Measurements from ENCODE around the gene MSH2. TPM values are rescaled to one million over a fixed set of nuclear protein-coding genes. Genes with fewer than 3 reads are reported as not detected.

Gene MSH2
- total RNA-seq, 1 experiment from 2014 or later = 8.7 TPM

DNA sequence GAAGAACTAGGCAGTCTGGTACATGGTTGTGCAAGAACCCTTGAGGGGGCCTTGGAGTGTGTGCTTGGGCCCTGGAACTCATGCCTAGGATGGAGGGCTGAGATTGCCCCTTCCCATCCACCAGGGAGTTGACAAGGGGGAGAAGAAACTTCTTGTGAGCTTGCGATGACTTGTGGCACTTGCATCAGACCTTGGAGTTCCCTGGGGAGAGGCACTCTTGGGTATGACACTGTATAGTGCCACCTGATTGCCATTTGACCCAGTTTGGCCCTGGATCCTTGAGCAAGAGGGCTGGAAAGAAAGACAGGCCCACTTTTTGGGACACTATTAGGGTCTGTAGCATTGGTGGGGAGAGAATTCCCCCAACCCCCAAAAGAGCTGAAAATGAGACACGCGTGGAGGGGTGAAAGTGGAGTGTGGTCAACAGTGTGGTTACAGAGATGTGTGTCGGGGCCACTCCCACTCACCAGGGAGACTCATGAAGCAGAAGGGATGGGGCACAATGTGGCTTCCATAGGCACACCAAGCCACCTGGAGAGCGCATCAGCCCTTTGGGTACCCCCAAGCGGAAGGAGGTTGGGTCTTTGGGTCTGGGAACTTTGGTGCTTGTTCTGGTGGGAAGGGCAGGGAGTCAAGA lies 101.3 kb downstream of the MSH2 start:
- H3K27me3 Mint-ChIP-seq (ENCODE audit: insufficient read depth, unreplicated experiment) = peaks cover 11% of the 10 kb centered on the region
- BruUV-seq (replicated peaks) = no TSS peak
- ChIA-PET CTCF (interaction anchor here (0.6 to 1.0 kb wide), 3 partner anchors 18 to 271 kb away, joined by 3 to 4 read pairs (median 3); no protein-coding TSS in a partner anchor), POLR2A (interaction anchor here (1.6 kb wide), 1 partner anchor 15 kb away, joined by 5 read pairs; no protein-coding TSS in a partner anchor)
- H3K4me1 Mint-ChIP-seq (ENCODE audit: insufficient read depth, unreplicated experiment) = no peaks in the 10 kb centered on the region
- TF ChIP-seq, protein P1, sequence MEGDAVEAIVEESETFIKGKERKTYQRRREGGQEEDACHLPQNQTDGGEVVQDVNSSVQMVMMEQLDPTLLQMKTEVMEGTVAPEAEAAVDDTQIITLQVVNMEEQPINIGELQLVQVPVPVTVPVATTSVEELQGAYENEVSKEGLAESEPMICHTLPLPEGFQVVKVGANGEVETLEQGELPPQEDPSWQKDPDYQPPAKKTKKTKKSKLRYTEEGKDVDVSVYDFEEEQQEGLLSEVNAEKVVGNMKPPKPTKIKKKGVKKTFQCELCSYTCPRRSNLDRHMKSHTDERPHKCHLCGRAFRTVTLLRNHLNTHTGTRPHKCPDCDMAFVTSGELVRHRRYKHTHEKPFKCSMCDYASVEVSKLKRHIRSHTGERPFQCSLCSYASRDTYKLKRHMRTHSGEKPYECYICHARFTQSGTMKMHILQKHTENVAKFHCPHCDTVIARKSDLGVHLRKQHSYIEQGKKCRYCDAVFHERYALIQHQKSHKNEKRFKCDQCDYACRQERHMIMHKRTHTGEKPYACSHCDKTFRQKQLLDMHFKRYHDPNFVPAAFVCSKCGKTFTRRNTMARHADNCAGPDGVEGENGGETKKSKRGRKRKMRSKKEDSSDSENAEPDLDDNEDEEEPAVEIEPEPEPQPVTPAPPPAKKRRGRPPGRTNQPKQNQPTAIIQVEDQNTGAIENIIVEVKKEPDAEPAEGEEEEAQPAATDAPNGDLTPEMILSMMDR (IDR thresholded peaks at IDR 0.05; ENCODE audit: unreplicated experiment) = no peak
- H3K36me3 Mint-ChIP-seq (ENCODE audit: insufficient read depth, unreplicated experiment) = peaks cover 1% of the 10 kb centered on the region
- peaks cover 14% of the 10 kb centered on the region for H3K9me3 Mint-ChIP-seq (ENCODE audit: unreplicated experiment)
- H3K4me3 Mint-ChIP-seq (ENCODE audit: unreplicated experiment) = no peak overlapping the region
- no peak for DNase-seq (ENCODE audit: unreplicated experiment)
- H3K27ac Mint-ChIP-seq (ENCODE audit: low read depth, unreplicated experiment) = no peak overlapping the region
- intact Hi-C loops (cut with micrococcal nuclease) = no loop called here

DNA sequence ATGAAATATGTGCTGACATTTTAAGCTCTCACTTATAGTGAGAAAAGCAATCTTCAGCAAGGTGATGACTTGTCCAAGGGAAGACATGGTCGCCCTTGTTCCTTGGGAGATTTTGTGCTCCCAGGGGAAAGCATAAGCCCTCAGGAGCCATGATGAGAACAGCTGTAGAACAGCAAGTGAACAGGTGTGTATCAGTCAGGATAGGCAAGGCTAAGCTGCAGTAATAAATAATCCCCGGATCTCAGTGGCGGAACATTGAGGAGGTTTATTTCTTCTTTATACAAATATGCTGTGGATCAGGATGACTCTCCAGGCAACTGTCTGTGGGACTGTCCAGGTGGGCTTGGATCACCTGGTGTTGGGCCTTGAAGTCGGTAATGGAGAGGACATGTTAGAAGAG lies 103.1 kb downstream of the MSH2 start:
- TF ChIP-seq, protein P1 (IDR thresholded peaks at IDR 0.05; ENCODE audit: unreplicated experiment) = no peak
- Mint-ChIP-seq H3K36me3 (ENCODE audit: insufficient read depth, unreplicated experiment) (no peaks in the 10 kb centered on the region), H3K27ac (ENCODE audit: low read depth, unreplicated experiment) (no peak overlapping the region), H3K4me1 (ENCODE audit: insufficient read depth, unreplicated experiment) (no peaks in the 10 kb centered on the region), H3K4me3 (ENCODE audit: unreplicated experiment) (no peak overlapping the region), H3K27me3 (ENCODE audit: insufficient read depth, unreplicated experiment) (peaks cover 11% of the 10 kb centered on the region), H3K9me3 (ENCODE audit: unreplicated experiment) (peaks cover 7% of the 10 kb centered on the region)
- CTCF ChIA-PET = no interaction called here
- intact Hi-C loops (cut with micrococcal nuclease) = no loop called here
- POLR2A ChIA-PET = interaction anchor here (1.6 kb wide), 1 partner anchor 17 kb away, joined by 5 read pairs; no protein-coding TSS in a partner anchor
- DNase-seq (ENCODE audit: unreplicated experiment) = no peak
- no TSS peak for BruUV-seq (replicated peaks)

DNA sequence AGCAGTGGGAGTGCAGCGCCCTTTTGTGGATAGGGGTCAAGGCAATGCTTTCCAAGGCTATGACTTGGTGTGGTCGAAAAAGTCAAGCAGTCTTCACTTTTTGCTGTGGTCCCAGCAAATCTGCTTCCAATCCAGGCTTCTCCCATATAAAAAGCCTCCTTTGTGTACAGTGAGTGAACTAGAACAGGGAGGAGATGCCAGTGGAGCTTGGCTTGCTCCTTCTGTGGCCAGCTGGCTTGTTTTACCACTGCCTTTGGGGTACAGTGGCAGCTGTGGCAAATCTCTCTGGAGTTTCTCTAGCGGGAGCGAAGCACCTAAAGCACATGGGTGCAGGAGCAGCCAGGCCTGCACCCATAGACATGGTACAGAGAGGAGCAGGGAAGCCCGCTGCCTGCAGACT lies 103.5 kb downstream of the MSH2 start:
- no peaks in the 10 kb centered on the region for H3K36me3 Mint-ChIP-seq (ENCODE audit: insufficient read depth, unreplicated experiment)
- CTCF ChIA-PET = no interaction called here
- H3K27me3 Mint-ChIP-seq (ENCODE audit: insufficient read depth, unreplicated experiment) = peaks cover 11% of the 10 kb centered on the region
- POLR2A ChIA-PET = no interaction called here
- H3K9me3 Mint-ChIP-seq (ENCODE audit: unreplicated experiment) = peaks cover 7% of the 10 kb centered on the region
- H3K4me1 Mint-ChIP-seq (ENCODE audit: insufficient read depth, unreplicated experiment) = no peaks in the 10 kb centered on the region
- intact Hi-C loops (cut with micrococcal nuclease) = no loop called here
- DNase-seq (ENCODE audit: unreplicated experiment) = no peak
- no TSS peak for BruUV-seq (replicated peaks)
- TF ChIP-seq, protein P1 (IDR thresholded peaks at IDR 0.05; ENCODE audit: unreplicated experiment) = no peak
- no peak overlapping the region for H3K4me3 Mint-ChIP-seq (ENCODE audit: unreplicated experiment)
- no peak overlapping the region for H3K27ac Mint-ChIP-seq (ENCODE audit: low read depth, unreplicated experiment)

DNA sequence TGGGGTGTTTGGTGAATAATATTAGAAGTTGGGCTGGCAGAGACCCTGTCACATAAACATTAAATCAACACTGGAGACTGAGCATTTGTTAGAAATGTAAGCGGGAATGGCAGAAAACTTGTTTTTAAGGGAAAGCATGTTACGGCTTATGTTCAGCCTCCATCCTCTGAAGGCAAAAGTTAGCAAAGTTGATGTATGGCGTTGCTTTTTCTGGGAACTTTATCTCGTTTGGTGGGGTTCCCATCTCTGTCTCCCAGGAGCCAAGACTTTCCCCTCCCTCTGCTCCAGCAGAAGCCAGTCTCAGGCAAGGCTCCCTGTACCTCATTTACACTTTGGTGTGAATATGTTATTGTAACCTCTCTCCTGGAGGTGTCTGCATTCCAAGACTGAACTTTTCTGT lies 105.1 kb downstream of the MSH2 start:
- Mint-ChIP-seq H3K4me3 (ENCODE audit: unreplicated experiment) (no peak overlapping the region), H3K36me3 (ENCODE audit: insufficient read depth, unreplicated experiment) (no peaks in the 10 kb centered on the region), H3K4me1 (ENCODE audit: insufficient read depth, unreplicated experiment) (no peaks in the 10 kb centered on the region), H3K27ac (ENCODE audit: low read depth, unreplicated experiment) (no peak overlapping the region), H3K27me3 (ENCODE audit: insufficient read depth, unreplicated experiment) (peaks cover 11% of the 10 kb centered on the region), H3K9me3 (ENCODE audit: unreplicated experiment) (peaks cover 7% of the 10 kb centered on the region)
- no TSS peak for BruUV-seq (replicated peaks)
- CTCF ChIA-PET = no interaction called here
- no peak for DNase-seq (ENCODE audit: unreplicated experiment)
- intact Hi-C loops (cut with micrococcal nuclease) = no loop called here
- TF ChIP-seq, protein P1 (IDR thresholded peaks at IDR 0.05; ENCODE audit: unreplicated experiment) = no peak
- POLR2A ChIA-PET = no interaction called here

Measured in MCF 10A (cell line).